Measurements from ENCODE around the gene AMMECR1.

DNA sequence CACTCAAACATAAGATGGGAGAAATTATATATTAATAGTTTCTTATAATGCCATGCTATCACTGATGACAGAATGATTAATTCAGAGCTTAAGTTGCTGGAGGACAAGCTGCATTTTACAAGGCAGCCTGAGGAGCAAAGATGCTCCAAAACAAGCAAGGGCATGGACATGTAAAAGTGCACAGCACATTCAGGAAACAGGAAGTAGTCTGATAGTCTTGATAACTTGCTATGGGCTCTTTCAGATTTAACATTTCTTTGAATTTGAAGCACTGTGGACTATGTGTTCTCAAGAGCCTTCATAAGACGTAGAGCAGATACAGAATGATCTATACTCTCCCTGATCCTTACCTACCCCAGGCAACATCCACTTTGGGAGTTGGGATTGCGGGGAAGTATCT, 50.0 kb downstream of the AMMECR1 start:
- TF ChIP-seq ZNF274 (IDR thresholded peaks at IDR 0.05; ENCODE audit: low read depth, low read length): no peak
- no peak for TF ChIP-seq YY1 (IDR thresholded peaks at IDR 0.05; ENCODE audit: insufficient read depth, insufficient read length)
- no peak for TF ChIP-seq SUZ12 (IDR thresholded peaks at IDR 0.05; ENCODE audit: extremely low read depth, insufficient read depth, insufficient read length)
